DOHH2 (cell line): ENCODE measurements around the gene ZNF862.

Experiments used
- H3F3A ChIP-seq: fragments of 200-600 bp; sonication (generic), shearing (Covaris generic); 2 replicates; pipeline ENCODE4 v1.6.0; 2016; ENCODE audit warnings: antibody characterized with exemption, mild to moderate bottlenecking; ENCODE audit not compliant: control insufficient read depth, insufficient read depth
- H3K27ac ChIP-seq: fragments of 200-600 bp; sonication (generic); 2 replicates; pipeline ENCODE4 v1.5.1; 2014; ENCODE audit warnings: low read depth, mild to moderate bottlenecking, low read length, moderate library complexity
- H3K27me3 ChIP-seq: fragments of 200-600 bp; sonication (generic); 2 replicates; pipeline ENCODE4 v1.6.1; 2014; ENCODE audit warnings: mild to moderate bottlenecking, low read length, mixed read lengths; ENCODE audit not compliant: control insufficient read depth
- H3K36me3 ChIP-seq: fragments of 200-600 bp; sonication (generic); 2 replicates; pipeline ENCODE4 v1.6.1; 2014; ENCODE audit warnings: mild to moderate bottlenecking, low read length, moderate library complexity, mixed read lengths; ENCODE audit not compliant: control insufficient read depth
- H3K4me1 ChIP-seq: fragments of 200-600 bp; sonication (generic); 2 replicates; pipeline ENCODE4 v1.6.1; 2014; ENCODE audit warnings: mild to moderate bottlenecking, low read length, mixed read lengths; ENCODE audit not compliant: control insufficient read depth
- H3K4me2 ChIP-seq: fragments of 200-600 bp; sonication (generic); 2 replicates; pipeline ENCODE4 v1.6.0; 2014; ENCODE audit warnings: mild to moderate bottlenecking, low read length, moderate library complexity
- H3K4me3 ChIP-seq: fragments of 200-600 bp; sonication (generic); 2 replicates; pipeline ENCODE4 v1.5.1; 2014; ENCODE audit warnings: mild to moderate bottlenecking, low read length, mixed read lengths
- H3K79me2 ChIP-seq: fragments of 200-600 bp; sonication (generic); 2 replicates; pipeline ENCODE4 v1.6.1; 2014; ENCODE audit warnings: mild to moderate bottlenecking, low read length, mixed read lengths; ENCODE audit not compliant: control insufficient read depth
- H3K9me2 ChIP-seq: fragments of 200-600 bp; sonication (generic); replicated peaks from 2 replicates; pipeline ENCODE4 v1.6.1; 2014; ENCODE audit warnings: mild to moderate bottlenecking, low read length, mixed read lengths; ENCODE audit not compliant: control insufficient read depth
- H3K9me3 ChIP-seq: fragments of 200-600 bp; sonication (generic); 2 replicates; pipeline ENCODE4 v1.6.1; 2014; ENCODE audit warnings: antibody characterized with exemption, low read length, mixed read lengths; ENCODE audit not compliant: control insufficient read depth, insufficient read depth
- H4K20me1 ChIP-seq: fragments of 200-600 bp; sonication (generic); 2 replicates; pipeline ENCODE4 v1.6.0; 2014; ENCODE audit warnings: low read depth, mild to moderate bottlenecking, antibody characterized with exemption, low read length, moderate library complexity; ENCODE audit not compliant: control insufficient read depth, insufficient read depth
- EZH2phosphoT487 ChIP-seq: fragments of 200-600 bp; sonication (generic); IDR thresholded peaks from 2 replicates; pipeline ENCODE4 v1.6.1; 2017; ENCODE audit warnings: borderline replicate concordance, mild to moderate bottlenecking, antibody characterized with exemption, low read length, moderate library complexity, mixed read lengths
- TF ChIP-seq, protein P1 (sequence below): fragments of 200-600 bp; sonication (generic); IDR thresholded peaks from one replicate; pipeline ENCODE4 v1.5.1; 2014; ENCODE audit warnings: antibody characterized with exemption, mild to moderate bottlenecking, low read depth, low read length; ENCODE audit not compliant: poor library complexity, severe bottlenecking

ZNF862 gene

DNA sequence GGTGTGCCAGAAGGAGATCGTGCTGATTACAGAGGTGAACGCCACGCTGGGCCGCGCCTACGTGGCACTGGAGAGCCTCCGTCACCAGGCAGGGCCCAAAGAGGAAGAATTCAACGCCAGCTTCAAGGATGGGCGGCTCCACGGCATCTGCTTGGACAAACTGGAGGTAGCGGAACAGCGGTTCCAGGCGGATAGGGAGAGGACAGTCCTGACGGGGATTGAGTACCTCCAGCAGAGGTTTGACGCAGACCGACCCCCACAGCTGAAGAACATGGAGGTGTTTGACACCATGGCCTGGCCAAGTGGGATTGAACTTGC is 23.5 kb downstream of the ZNF862 start:
- no peaks in the 10 kb centered on the region for H3F3A ChIP-seq
- H3K9me2 ChIP-seq: no peaks in the 10 kb centered on the region
- TF ChIP-seq EZH2phosphoT487: no peak
- TF ChIP-seq, protein P1, sequence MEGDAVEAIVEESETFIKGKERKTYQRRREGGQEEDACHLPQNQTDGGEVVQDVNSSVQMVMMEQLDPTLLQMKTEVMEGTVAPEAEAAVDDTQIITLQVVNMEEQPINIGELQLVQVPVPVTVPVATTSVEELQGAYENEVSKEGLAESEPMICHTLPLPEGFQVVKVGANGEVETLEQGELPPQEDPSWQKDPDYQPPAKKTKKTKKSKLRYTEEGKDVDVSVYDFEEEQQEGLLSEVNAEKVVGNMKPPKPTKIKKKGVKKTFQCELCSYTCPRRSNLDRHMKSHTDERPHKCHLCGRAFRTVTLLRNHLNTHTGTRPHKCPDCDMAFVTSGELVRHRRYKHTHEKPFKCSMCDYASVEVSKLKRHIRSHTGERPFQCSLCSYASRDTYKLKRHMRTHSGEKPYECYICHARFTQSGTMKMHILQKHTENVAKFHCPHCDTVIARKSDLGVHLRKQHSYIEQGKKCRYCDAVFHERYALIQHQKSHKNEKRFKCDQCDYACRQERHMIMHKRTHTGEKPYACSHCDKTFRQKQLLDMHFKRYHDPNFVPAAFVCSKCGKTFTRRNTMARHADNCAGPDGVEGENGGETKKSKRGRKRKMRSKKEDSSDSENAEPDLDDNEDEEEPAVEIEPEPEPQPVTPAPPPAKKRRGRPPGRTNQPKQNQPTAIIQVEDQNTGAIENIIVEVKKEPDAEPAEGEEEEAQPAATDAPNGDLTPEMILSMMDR: no peak
- H3K79me2 ChIP-seq: no peaks in the 10 kb centered on the region
- no peaks in the 10 kb centered on the region for H3K36me3 ChIP-seq
- no peaks in the 10 kb centered on the region for H4K20me1 ChIP-seq
- H3K27ac ChIP-seq: no peak overlapping the region
- no peaks in the 10 kb centered on the region for H3K27me3 ChIP-seq
- H3K4me1 ChIP-seq: 0 out of 2 replicates have a peak, but pooled peaks cover under 1% of the 10 kb centered on the region
- H3K9me3 ChIP-seq: no peaks in the 10 kb centered on the region
- no peak overlapping the region for H3K4me2 ChIP-seq
- H3K4me3 ChIP-seq: no peak overlapping the region

DNA sequence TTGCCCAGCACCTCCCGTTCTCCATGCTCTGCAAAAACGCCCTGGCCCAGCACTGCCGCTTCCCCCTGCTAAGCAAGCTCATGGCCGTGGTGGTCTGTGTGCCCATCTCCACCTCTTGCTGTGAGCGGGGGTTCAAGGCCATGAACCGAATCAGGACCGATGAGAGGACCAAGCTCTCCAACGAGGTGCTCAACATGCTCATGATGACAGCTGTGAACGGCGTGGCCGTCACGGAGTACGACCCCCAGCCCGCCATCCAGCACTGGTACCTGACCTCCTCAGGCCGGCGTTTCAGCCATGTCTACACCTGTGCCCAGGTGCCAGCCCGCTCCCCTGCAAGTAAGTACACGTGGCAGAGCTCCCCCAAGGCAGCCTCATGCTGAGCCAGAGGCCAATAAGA is 24.0 kb downstream of the ZNF862 start:
- no peaks in the 10 kb centered on the region for H3K9me2 ChIP-seq
- H3K4me1 ChIP-seq: 0 out of 2 replicates have a peak, but pooled peaks cover 4% of the 10 kb centered on the region
- H3K4me2 ChIP-seq: no peak overlapping the region
- H3K9me3 ChIP-seq: no peaks in the 10 kb centered on the region
- H4K20me1 ChIP-seq: no peaks in the 10 kb centered on the region
- no peaks in the 10 kb centered on the region for H3F3A ChIP-seq
- H3K36me3 ChIP-seq: no peaks in the 10 kb centered on the region
- H3K27me3 ChIP-seq: no peaks in the 10 kb centered on the region
- no peaks in the 10 kb centered on the region for H3K79me2 ChIP-seq
- H3K4me3 ChIP-seq: no peak overlapping the region
- H3K27ac ChIP-seq: no peak overlapping the region
- TF ChIP-seq EZH2phosphoT487: no peak
- TF ChIP-seq, protein P1: no peak

DNA sequence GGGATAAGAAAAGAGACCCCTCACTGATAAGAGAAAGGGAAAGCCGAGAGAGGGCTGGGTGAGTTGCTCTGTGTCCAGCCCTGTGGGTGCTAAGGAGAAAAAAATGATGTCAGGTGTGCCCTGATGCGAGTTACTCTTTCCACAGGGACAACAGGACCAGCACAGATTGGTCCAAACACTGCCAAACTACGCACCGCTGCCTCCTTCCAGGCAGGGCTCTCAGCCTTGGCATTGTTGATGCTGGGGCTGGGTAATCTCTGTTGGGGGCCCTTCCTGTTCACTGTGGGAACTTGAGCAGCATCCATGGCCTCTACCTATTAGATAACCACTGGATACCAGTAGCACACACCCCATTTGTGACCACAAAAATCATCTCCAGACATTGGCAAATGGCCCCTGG is 25.3 kb downstream of the ZNF862 start:
- H3K79me2 ChIP-seq: no peaks in the 10 kb centered on the region
- H3K9me3 ChIP-seq: no peaks in the 10 kb centered on the region
- no peak overlapping the region for H3K27ac ChIP-seq
- H3K27me3 ChIP-seq: no peaks in the 10 kb centered on the region
- no peak overlapping the region for H3K4me2 ChIP-seq
- no peaks in the 10 kb centered on the region for H3K36me3 ChIP-seq
- H3K9me2 ChIP-seq: no peaks in the 10 kb centered on the region
- H3K4me1 ChIP-seq: peaks cover 5% of the 10 kb centered on the region; the same call in 1 of the 2 replicates
- TF ChIP-seq, protein P1: no peak
- no peak for TF ChIP-seq EZH2phosphoT487
- no peak overlapping the region for H3K4me3 ChIP-seq
- H4K20me1 ChIP-seq: no peaks in the 10 kb centered on the region
- H3F3A ChIP-seq: no peaks in the 10 kb centered on the region

DNA sequence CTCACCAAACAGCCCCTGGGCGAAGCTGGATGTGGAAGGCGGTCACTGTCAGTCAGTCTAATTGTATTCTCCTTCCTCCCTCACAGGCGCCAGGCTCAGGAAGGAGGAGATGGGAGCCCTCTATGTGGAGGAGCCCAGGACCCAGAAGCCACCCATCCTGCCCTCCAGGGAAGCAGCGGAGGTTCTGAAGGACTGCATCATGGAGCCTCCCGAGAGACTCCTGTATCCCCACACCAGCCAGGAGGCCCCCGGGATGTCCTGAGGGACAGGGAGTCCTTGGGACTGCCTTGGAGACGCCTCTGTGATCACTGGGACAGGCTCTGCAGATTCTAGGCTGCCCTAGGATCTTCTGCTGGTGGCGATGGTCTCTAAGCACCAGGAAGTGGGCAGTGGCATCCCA is 25.8 kb downstream of the ZNF862 start:
- H3K79me2 ChIP-seq: no peaks in the 10 kb centered on the region
- no peaks in the 10 kb centered on the region for H3K36me3 ChIP-seq
- peaks cover 7% of the 10 kb centered on the region; the same call in 1 of the 2 replicates for H3K4me1 ChIP-seq
- TF ChIP-seq EZH2phosphoT487: no peak
- TF ChIP-seq, protein P1: no peak
- H3K4me2 ChIP-seq: no peak overlapping the region
- no peaks in the 10 kb centered on the region for H3K9me3 ChIP-seq
- no peaks in the 10 kb centered on the region for H4K20me1 ChIP-seq
- H3F3A ChIP-seq: no peaks in the 10 kb centered on the region
- no peaks in the 10 kb centered on the region for H3K27me3 ChIP-seq
- H3K4me3 ChIP-seq: no peak overlapping the region
- H3K27ac ChIP-seq: no peak overlapping the region
- H3K9me2 ChIP-seq: no peaks in the 10 kb centered on the region
